ENCODE measurements around the gene UCKL1.
"Not testable (repeated sequence)": the region's sequence is repeated elsewhere in the genome, so short reads cannot be mapped to it uniquely, and the experiment has no call there.

The UCKL1 gene

DNA sequence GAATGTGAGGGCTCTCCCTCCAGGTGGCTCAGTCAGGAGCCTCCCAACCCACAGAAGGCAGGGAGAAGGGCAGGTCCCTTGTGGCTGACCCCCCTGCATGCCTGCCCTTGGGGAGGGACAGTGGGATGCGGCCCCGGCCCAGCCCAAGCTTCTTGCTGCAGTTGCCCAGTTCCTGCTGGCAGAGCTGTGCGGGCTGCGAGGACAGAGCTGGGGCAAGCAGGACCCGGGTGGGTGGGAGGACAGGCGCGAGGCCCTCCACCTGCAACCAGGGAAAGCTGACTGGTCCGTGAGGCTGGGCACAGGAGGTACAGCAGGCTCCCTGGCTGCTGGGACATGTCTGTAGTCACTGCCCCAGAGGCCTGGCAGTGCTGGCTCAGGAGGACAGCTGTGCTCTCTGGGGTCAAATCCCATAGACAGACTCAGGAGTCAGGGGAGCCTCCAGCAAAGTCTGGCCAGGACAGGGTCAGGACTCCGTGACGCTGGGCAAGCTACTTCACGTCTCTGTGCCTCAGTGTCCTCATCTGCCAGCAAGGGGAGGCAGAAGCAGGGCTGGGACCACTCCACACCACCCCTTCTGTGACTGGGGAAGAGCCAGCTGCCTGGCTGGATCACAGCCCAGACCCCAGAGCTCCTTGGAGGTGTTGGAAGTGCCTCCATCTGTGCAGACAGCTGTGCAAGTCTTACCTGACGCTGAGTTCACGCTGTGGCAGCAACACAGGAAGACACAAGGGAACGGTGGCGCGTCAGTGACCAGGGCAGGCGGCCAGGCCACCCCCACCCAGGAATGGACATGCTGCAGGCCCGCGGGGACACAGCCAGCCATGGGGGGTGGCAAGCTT, 13.0 kb downstream of the UCKL1 start:
- no peak for DNase-seq (ENCODE audit: low read depth, low spot score)

- DNase-seq (ENCODE audit: low read depth, low spot score) = no peak
Observed at GRCh38 chr20:63942250-63942951, 13.8 kb downstream of the UCKL1 start.

- no peak for DNase-seq (ENCODE audit: low read depth, low spot score)
Observed at GRCh38 chr20:63941282-63942081, 14.7 kb downstream of the UCKL1 start.

- DNase-seq (ENCODE audit: low read depth, low spot score) = no peak
Observed at GRCh38 chr20:63940472-63941266, 15.5 kb downstream of the UCKL1 start.

- no peak for DNase-seq (ENCODE audit: low read depth, low spot score)
Observed at GRCh38 chr20:63940071-63940471, 16.1 kb downstream of the UCKL1 start.

DNA sequence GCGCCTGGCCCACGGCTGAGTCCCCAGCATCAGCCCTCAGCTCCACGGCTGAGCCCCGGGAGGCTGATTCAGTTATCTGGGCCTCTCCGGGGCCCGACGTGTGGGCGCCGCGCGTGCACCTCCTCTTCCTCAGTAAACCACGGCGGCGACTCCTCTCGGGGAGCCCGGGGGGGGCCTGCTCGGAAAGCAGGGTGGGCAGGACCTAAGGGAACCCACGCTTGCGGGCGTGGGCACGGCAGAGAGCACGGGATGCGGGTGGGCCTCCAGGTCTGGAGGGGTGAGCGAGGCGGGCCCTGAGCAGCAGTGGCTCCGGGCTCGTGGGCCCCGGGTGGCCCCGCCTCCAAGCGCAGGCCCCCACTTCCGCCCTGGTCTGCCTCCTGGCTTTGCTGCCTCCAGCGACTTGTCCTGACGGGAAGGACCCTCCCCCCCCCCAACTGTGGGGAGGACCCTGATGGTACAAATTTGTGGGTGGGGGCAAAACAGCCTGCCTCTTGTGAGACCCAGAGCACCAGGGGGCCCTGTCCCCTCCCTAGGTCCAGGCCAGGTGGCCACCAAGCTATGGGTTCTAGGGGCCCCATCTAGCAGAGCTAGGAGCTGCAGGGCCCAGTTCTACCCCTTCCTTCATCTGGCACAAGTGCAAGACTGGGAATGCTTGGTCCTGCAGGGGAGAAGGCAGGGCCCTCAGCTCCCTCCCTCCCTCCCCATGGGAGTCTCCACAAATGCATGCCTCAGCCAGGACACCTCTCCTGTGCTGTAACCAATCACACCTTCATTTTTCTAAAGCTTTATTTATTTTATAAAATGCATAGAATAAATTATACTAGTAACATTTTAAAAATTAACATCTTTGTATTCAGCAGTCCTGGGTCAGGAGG, 16.9 kb downstream of the UCKL1 start:
- DNase-seq (ENCODE audit: low read depth, low spot score) = no peak

DNA sequence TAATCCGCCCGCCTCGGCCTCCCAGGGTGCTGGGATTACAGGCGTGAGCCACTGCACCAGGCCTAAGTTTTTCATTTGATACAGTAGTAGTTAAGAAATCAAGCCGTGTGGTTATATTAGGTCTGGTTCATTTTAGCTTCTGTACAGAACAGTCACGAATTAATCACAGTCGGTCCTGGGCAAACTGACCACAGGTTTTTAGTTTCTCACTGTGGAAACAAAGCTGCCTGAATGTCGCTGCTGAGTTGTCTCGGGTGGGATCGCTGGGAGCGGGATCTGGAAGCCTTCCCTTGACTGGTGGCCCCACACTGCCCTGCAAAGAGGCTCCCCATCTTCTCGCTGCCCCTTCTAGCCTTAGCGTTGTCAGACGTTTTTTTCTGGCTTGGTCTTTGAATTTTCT, 18.6 kb downstream of the UCKL1 start:
- no peak for DNase-seq (ENCODE audit: low read depth, low spot score)

GRCh38 chr20:63935447-63935846, 20.8 kb downstream of the UCKL1 start:
- DNase-seq (ENCODE audit: low read depth, low spot score) = no peak

GRCh38 chr20:63934271-63935068, 21.7 kb downstream of the UCKL1 start:
- DNase-seq (ENCODE audit: low read depth, low spot score) = no peak

DNA sequence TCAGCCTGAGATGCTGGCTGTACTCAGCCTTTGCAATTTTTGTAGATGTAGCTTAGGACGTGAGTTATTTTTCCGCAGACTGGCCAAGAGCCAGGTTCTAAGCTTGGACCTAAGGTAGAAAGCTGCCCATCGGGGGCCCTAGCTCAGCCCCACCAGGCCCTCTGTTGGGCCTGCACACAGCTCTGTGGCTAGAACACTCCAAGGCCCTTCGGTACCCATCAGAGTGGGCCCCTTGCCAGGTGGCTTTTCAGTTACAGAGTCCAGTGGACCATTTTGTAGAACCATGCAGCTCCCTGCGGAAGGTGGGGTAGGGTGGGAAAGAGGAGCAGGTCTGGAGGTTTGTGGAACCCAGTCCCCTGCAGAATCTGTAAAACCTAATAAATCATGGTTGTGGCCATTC, 22.6 kb downstream of the UCKL1 start:
- DNase-seq (ENCODE audit: low read depth, low spot score) = no peak

DNA sequence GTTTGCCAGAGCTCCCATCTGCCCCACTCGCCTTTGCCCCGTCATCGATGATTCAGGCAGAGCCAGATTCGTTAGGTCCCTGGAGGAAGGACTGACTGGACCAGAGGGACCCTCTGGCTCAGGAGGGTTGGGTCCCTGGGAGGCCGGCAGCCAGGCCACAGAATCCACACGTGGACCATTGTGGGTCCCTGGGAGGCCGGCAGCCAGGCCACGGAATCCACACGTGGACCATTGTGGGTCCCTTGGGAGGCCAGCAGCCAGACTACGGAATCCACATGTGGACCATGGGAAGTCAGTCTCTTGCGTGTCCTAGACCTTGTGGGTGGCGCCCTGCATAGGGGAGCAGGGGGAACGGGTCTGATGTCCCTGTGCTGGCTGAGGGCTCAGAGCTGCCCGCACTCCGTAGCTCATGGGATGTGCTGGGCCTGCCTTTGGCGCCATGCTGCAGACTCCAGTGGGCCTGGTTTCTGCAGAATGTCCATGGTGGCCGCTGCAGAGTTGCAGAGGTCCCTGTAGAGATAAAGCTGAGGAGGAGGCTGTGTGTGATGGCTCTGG, 23.5 kb downstream of the UCKL1 start:
- no peak for DNase-seq (ENCODE audit: low read depth, low spot score)

DNA sequence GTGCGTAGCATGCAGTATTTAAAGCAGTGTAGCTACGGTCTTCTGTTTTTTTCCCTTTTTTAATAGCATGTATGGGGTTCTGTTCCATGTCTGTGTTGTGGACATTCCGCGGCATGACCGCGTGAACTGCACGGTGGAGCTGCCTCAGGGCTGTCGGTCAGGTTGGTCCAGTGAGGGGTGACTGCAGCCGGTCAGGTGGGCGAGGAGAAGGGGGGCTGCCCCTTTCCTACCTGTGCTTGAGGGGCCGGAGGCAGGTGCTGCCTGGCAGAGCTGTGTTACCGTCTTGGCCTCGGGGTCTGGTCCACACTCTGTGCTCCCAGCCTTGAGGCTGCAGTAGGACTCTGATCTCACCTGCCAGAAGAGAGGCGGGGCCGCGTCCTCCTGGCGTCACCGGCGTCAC, 24.5 kb downstream of the UCKL1 start:
- no peak for DNase-seq (ENCODE audit: low read depth, low spot score)

GRCh38 chr20:63930971-63931553, 25.2 kb downstream of the UCKL1 start:
- no peak for DNase-seq (ENCODE audit: low read depth, low spot score)

- not testable (repeated sequence) for DNase-seq (ENCODE audit: low read depth, low spot score)
Observed at GRCh38 chr20:63929473-63929883, 26.7 kb downstream of the UCKL1 start.

- no peak for DNase-seq (ENCODE audit: low read depth, low spot score)
Observed at GRCh38 chr20:63929071-63929470, 27.1 kb downstream of the UCKL1 start.

DNA sequence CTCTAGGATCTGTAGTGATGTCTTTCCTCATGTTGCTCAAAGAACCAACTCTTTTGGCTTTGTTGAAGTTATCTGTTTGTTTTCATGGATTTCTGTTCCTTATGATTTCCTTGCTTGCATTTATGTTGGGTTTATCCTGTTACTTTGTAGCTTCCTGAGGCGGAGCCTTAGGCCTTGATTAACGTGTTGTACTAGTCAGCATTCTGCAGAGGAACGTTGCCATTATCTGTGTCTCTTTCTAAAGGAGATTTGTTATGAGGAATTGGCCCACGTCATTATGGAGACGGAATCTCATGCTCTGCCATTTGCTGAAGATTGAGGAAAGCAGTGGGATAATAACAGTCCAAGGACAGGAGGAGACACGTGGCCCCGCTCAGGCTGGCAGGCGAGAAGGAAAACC, 29.9 kb downstream of the UCKL1 start:
- no peak for DNase-seq (ENCODE audit: low read depth, low spot score)

DNA sequence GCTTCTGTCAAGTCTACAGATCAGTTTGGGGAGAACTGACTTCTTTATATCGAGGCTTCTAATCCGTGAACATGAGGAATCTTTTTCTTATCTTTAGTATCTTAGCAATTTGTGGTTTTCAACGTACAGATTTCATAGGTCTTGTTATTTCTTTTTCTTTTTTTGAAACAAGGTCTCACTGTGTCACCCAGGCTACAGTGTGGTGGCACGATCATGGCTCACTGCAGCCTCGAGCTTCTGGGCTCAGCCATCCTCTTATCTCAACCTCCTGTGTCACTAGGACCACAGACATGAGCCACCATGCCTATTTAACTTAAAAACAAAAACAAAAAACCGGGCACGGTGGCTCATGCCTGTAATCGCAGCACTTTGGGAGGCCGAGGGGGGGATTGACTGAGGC, 32.0 kb downstream of the UCKL1 start:
- DNase-seq (ENCODE audit: low read depth, low spot score) = no peak

DNA sequence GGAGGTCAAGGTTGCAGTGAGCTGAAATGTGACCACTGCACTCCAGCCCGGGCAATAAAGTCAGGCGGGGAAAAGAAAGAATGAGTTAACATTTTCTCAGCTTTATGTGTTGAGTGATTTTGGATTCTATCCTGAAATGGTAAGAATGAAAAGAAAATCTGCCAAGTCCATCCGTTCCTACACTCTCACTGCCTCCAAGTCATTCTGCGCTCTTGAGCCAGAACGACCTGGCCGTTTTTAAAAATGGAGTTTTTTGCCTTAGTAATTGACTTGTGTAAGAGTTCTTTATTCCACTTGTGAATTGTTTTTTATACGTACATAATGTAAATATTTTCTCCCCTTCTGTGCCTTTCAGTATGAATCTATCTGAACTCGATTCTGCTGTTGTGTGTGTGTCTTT, 32.6 kb downstream of the UCKL1 start:
- no peak for DNase-seq (ENCODE audit: low read depth, low spot score)

GRCh38 chr20:63920226-63920625, 36.0 kb downstream of the UCKL1 start:
- no peak for DNase-seq (ENCODE audit: low read depth, low spot score)
